ENCODE measurements around the gene STIMATE. TPM values are rescaled to one million over a fixed set of nuclear protein-coding genes. Genes with fewer than 3 reads are reported as not detected.

The STIMATE gene
- polyA plus RNA-seq, 1 of the 3 experiments (the other 2 are of a cell fraction): 9.3 TPM

DNA sequence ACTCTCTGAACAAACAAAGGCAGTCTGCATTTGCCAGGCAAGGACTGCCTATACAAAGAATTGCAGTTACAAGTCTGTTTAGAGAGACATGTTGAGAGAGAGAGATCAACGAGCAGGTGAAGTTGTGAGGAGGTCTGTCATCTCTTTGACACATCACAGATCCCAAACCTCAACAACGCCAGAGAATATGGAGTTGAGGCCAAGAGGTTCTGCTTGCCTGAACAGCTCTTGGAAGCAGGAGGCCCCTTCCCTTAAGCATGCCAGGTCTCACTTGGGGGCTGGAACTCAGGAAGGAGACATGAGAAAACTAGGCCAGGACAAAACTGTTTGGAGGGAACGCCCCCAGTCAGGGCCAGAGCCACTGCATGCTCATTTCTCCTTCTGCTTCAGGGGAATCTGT is 40.2 kb downstream of the STIMATE start:
- Histone ChIP-seq H3K36me3 (replicated peaks in 1 of 2; ENCODE audit: control insufficient read depth in 1 of 2, insufficient read depth in 2 of 2, low read length in 1 of 2) (peaks cover 0 to 4% of the 10 kb centered on the region in 2 experiments), H3K27ac (ENCODE audit: low read depth in 2 of 2, low read length in 1 of 2) (no peak overlapping the region), H3K4me3 (ENCODE audit: low read depth in 2 of 2, low read length in 1 of 2) (no peak overlapping the region), H3K4me2 (no peak overlapping the region), H3K27me3 (ENCODE audit: insufficient read depth) (no peaks in the 10 kb centered on the region), H4K20me1 (ENCODE audit: insufficient read depth) (no peaks in the 10 kb centered on the region), H2AFZ (ENCODE audit: low read depth) (no peak overlapping the region), H3F3A (replicated peaks; ENCODE audit: insufficient read depth) (no peaks in the 10 kb centered on the region), H3K9me3 (no peaks in the 10 kb centered on the region), H3K9me2 (no peaks in the 10 kb centered on the region), H3K79me2 (ENCODE audit: insufficient read depth) (peaks cover 4% of the 10 kb centered on the region; the same call in 1 of the 2 replicates), H3K4me1 (ENCODE audit: control insufficient read depth in 1 of 2, insufficient read depth in 2 of 2, low read depth in 1 of 2, low read length in 1 of 2) (no peaks in the 10 kb centered on the region), H3K9ac (no peak overlapping the region)
- WGBS (ENCODE audit: low lambda C conversion rate): 91% methylated on average over 3 of the region's 3 CpGs
- TF ChIP-seq GABPA (IDR thresholded peaks at IDR 0.05; ENCODE audit: low read depth) (no peak), FOSL2 (IDR thresholded peaks at IDR 0.05; ENCODE audit: borderline replicate concordance, low read depth) (no peak), REST (IDR thresholded peaks at IDR 0.05; ENCODE audit: low read depth, low read length) (no peak), TCF12 (IDR thresholded peaks at IDR 0.05) (no peak), USF2 (IDR thresholded peaks at IDR 0.05; ENCODE audit: borderline replicate concordance, low read depth, low read length) (no peak), POLR2AphosphoS5 (IDR thresholded peaks at IDR 0.05; ENCODE audit: low read depth, low read length) (no peak), RAD21 (IDR thresholded peaks at IDR 0.05; ENCODE audit: low read length) (no peak), CTCF (IDR thresholded peaks at IDR 0.05) (no peak), FOXJ3 (CRISPR knock-in tag; IDR thresholded peaks at IDR 0.05) (no peak), EP300 (IDR thresholded peaks at IDR 0.05; ENCODE audit: borderline replicate concordance in 1 of 2, low read depth in 1 of 2, low read length in 1 of 2) (no peak), MEF2A (IDR thresholded peaks at IDR 0.05; ENCODE audit: borderline replicate concordance, low read depth) (no peak), NFIC (IDR thresholded peaks at IDR 0.05; ENCODE audit: borderline replicate concordance) (no peak), ELF1 (IDR thresholded peaks at IDR 0.05) (no peak)
- POLR2A ChIA-PET: no interaction called here
- DNase-seq: no peak
- CTCF ChIA-PET: interaction anchor here (1.2 kb wide), 1 partner anchor 10 kb away, joined by 4 read pairs; no protein-coding TSS in a partner anchor
